HG03521 (cell line): Measurements from ENCODE around the gene SUPV3L1.

Experiments used
- ATAC-seq: cut with Tn5 transposase; IDR thresholded peaks from one replicate; pipeline ENCODE4 v1.9.1; 2021; ENCODE audit warnings: mild to moderate bottlenecking, moderate library complexity; ENCODE audit not compliant: unreplicated experiment

SUPV3L1 gene

DNA sequence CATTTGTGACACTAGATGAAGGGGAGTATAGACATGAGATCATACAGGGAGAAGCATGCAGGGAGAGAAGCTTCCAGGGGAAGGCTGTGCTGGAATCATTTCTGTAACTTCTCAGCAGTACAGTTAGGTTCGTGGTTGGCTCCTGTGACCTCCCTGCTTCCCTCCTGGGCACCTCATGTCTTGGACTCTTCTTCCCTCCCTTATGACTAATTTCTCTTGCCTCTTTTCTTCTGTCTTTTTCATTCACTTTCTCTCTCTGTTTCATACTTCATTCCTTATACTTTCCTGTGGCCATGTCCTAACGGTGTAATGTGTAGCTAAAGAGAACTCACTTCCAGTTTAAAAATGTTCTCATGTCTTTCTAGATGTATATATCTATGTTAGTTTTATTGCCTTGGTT is 21.0 kb downstream of the SUPV3L1 start:
- no peak for ATAC-seq

DNA sequence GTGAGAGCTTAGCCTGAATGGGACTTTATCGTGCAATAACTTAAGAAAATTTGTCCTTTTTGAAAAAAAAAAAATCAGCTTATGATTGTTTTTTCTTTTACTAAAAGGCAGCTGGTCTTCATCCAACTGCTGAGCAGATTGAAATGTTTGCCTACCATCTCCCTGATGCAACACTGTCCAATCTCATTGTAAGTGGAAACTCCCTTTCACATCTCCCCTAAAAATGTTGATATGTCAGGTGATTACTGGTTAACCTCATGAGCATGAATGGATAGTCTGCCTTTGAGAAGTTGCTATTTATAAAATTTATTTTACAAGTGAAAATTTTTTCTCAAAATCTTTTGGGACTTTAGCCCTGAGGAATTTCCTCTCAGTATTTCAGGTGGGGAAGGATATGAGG is 22.3 kb downstream of the SUPV3L1 start:
- ATAC-seq, result no peak

DNA sequence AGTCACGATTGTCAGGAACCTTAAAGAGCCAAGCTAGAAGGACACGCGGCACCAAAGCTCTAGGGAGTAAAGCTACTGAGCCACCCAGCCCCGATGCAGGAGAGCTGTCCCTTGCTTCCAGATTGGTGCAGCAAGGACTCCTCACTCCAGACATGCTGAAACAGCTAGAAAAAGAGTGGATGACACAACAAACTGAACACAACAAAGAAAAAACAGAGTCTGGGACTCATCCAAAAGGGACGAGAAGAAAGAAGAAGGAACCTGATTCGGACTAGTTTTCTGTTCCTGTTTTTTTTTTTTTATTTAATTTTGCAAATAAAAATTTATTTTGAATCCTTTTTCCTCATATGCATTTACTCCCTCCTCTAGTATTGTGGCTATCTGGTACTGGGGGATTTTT is 28.7 kb downstream of the SUPV3L1 start:
- no peak for ATAC-seq

DNA sequence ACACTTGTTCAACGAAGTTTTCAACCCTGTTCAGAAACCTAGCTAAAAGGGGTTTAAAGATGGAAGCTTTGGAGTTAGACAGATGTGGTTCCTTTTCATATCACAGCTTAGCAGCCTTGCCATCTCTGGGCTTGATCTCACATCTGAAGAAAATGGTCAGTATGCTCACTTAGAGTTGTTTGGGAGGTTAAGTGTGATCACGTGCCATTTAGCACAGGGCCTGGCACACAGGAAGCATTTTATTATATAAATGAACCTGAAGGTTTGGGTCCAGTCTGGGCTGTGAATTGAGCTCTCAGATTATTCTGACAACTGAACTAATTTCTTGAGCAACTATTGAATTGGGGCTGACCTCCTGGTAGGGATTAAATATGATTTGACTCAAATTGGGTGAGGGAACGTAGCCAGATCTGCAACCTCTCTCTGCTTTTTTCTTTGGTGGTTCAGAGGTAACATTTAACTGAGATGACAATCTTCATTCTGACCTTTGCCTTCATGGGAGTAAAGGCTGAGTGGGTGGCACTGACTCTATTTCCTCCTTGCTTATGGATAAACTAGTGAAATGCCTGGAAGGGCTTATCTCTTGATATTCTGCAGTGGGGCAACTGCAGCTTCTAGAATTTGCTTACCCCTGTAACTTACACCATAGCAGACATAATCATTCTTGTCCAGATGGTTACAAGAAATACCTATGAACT is 29.9 kb downstream of the SUPV3L1 start:
- ATAC-seq, result no peak

DNA sequence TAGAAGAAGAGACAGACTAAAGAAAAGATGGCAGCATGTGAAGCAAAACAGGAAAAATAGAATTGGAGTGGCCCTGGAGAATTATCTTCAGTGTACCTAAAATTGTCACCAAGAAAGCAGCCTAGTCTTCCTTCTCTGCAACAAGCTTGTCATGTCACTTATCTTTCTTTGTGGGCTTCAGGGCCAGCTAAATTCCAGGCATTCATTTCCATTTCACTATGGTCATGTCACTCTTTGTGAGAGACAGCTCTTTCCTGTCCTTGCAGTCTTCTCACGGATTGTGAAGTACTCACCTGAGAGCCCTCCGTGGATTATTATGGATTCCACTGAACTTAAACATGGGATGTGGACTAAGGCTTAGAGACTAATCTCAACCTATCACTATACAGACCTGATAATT is 31.1 kb downstream of the SUPV3L1 start:
- ATAC-seq, result no peak

DNA sequence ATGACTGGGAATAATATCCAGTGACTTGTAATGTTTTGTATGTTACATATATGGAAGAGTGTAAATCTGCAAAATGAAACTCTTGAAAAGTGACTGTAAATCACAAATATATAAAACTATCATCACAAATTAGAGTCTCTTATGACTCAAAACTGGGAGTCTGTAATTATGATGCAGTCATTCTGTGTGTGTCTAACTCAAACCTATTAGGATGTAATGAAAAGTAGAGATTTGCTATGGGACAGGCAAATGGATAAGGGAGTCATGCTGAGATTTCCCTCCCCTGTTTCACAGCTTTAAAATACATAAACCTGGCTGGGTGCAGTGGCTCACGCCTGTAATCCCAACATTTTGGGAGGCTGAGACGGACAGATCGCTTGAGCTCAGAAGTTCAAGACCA is 31.5 kb downstream of the SUPV3L1 start:
- no peak for ATAC-seq

DNA sequence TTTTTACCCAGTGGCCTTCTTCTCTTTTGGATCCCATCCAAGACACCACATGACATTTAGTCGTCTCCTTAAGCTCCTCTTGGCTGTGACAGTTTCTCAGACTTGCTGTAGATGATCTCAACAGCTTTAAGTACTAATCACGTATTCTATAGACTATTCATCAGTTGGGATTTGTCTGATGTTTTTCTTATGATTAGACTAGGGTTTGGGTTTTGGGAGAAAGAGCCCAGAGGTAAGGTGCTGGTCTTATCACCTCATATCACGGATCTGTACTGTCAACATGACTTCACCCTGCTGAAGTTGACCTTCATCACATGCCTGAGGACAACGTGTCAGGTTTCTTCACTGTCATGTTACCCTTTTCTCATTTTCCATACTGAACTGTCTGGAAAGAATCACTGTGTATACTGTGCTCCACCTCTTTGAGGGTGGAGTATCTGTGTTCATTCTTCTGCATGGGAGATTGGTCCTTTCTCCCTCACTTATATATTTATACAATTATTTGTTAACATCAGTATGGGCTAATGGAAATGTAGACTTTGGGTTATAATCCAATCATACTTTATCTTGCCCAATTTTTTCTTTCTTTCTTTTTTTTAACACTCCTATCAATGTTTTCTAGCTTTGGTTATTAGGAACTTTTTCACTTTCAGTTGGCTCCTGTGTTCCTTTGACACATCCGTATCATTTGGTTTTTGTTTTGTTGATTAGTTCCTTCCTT is 33.7 kb downstream of the SUPV3L1 start:
- no peak for ATAC-seq

DNA sequence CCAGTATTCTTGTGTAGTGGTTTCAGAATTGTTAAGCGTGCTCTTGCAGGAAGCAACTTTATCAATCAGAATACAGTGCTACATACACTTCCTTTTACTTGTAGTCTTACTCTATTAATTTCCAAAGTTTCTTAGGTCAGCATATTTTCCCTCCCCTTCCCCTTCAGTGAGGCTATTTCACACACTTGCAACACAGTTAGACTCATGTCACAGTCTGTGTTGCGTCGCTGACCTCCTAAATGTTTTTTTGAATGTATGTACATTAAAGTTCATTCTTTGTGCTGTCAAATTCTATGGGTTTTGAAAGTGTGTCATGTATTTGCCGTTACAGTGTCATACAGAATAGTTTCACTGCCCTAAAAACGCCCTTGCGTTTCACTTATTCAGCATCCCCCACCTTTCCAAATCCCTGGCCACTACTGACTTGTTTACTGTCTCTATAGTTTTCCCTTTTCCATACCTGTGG is 34.7 kb downstream of the SUPV3L1 start:
- no peak for ATAC-seq

DNA sequence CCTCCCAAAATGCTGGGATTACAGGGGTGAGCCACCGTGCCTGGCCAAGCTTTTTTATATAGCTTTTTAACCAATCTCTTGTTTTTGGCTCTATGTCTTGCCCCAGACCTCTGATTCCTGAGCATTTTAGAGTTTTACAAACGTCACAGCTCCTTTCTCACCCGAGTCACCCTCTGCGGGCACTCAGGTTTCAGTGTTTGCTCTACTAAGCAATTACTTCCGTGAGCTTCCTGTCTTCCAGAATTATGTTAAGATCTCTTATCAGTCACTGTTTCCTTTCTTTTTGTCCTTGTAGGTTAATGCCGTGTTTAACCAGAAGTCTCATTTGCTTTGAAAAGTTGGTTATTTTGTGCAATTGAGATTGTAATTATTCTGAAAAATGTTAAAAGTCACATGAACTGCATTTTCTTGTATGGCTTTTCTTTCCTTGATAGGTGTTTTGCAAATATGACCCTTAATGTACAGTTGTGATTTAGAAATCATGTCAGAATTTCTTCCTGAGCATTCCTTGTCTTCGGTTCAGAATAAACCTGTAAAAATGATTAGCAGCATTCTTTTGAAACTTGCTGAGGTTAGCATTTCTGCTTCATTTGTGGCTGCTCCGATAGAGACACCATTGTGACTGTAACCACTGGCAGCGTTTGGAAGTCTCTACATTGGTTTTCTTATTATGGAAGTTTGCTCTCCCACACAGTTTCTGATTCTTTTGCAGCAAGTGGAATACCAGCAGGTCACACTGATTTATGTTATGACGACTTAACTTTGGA is 35.6 kb downstream of the SUPV3L1 start:
- no peak for ATAC-seq

DNA sequence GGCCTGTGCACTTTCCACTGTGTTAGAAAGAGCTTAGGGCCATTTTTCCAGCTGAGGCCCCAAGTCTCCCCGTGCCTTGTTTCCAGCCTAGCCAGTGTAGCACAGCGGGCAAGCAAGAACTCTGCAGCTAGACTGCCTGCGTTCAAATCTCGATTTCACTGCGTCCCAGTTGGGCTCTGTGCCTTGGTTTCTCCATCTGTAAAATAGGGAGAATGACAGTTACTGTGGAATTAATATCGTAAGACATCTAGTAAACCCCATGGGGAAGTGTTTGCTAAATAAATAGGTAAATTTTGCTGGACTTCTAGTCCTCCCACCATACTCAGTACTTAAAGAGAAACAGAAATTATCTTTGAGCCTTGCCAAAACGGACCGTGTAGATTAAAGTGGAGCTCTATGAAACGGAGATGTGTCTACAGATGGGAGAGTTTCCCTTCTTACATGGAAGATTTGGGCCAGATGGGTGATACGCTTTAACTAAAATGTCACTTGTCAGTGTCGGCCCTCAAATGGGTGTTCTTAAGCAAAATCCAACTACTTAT is 36.6 kb downstream of the SUPV3L1 start:
- ATAC-seq, result no peak

DNA sequence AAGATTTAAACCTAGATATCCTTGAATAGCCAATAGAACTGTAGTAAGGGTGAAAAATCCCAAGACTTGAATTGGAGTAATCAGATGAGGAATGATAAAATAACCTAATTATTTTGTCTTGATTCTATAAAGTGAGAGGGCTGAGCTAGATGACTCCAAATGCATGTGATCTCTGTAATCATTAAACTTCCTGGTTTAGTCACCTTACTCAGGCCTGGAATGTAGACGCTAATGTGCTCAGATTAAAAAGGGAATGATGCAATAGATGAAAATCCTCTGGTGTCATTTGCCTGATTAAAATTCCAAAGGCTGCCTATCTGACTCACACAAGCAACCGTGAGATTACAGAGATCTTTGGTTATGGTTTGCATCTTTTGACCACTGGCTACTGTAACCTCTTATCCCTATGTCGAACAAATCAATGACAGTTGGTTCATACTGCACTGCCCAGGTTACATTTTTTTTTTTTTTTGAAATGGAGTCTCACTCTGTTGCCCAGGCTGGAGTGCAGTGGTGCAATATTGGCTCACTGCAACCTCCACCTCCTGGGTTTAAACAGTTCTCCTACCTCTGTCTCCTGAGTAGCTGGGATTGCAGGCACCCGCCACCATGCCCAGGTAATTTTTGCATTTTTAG is 37.2 kb downstream of the SUPV3L1 start:
- ATAC-seq, result no peak

DNA sequence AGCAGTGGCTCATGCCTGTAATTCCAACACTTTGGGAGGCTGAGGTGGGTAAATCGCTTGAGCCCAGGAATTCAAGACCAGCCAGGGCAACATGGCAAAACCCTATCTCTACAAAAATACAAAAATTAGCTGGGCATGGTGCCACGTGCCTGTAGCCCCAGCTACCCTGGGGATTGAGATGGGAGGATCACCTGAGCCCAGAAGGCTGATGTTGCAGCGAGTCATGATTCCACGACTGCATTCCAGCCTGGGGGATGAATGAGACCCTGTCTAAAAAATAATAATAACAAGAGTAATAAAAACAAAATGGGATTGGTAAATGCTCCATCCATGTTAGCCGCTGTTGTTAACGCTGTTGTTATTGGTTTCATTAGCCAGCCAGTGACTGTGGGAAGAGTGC is 38.8 kb downstream of the SUPV3L1 start:
- ATAC-seq, result no peak

DNA sequence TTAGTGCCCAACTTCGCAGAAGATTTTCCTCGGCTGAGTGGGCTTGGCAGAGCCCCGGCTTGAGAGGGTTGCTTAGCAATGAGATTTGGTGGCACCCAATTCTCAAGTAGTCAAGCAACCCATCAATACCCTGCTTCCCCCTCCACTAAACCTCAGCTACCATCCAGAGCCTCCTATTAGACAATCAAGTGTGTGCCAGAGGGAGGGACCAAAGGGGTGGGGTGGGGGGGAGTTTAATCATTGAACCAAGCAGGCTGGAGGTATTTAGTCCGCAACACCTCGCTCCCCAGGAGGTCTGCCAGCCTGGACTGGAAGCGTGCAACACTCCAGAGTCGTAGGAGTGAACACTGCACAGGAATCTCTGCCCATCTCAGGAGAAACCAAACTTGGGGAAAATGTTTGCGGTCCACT is 40.0 kb downstream of the SUPV3L1 start, which contains the start of gene HKDC1:
HKDC1 (plus strand) TSS at position 292 of the 411 bp plus-strand sequence; CDS start at position 396, 104 bp downstream.
- ATAC-seq, result no peak

DNA sequence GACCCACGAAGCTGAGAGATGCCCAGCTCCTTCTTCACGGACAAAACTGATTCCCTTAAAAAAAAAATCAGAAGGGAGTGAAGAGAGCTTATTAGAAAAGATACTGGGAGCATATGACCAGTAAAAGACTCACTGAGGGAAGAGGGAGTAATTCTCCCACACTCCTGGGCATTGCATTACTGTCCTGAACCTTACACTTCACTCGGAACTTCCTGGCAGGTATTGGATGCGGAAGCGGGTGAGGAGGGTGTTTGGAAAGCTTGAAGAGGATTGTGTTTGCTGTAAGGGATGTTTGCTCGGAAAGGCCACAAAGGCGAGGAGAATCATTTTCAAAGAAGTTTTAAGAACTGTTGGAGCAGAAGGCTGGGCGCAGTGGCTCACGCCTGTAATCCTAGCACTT is 40.5 kb downstream of the SUPV3L1 start:
- no peak for ATAC-seq

DNA sequence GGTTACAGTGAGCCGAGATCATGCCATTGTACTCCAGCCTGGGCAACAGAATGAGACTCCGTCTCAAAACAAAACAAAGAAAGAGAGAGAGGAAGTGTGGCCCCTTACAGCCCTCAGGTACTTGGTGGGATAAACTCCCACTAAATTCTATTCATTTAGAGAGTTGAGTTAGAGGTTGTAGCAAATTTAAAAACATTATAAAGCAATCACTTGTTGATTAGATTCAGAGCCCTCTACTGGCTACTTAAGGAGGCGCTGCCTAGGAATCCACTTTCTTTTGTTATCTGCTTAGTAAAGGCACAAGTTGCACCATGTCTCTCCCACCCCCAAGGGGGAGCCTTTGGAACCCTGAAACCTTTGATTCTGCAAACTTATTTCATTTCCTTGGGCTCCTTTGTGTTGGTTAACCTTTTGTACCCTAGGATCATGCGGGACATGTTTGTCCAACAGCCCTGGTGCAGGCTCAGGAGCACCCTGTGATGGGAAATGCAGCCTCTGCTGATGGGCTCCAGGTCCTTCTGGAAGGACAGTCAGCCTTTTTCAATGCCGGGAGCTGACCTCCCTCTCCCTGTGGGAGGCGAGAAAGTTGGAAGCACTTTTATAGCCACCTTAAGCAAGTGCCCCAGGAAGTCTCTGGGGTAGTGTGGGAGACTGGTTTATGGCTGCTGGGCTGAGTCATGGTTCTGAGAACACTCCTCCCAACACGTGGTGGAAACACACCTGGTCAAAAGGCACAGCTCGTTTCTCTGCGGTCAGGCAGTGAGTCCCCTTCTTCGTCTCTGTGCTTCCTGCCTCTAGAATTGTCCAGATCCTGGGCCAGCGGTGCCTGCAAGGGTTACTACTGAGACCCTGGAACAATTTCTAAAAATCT is 42.4 kb downstream of the SUPV3L1 start:
- peak; percentile 96 for ATAC-seq

DNA sequence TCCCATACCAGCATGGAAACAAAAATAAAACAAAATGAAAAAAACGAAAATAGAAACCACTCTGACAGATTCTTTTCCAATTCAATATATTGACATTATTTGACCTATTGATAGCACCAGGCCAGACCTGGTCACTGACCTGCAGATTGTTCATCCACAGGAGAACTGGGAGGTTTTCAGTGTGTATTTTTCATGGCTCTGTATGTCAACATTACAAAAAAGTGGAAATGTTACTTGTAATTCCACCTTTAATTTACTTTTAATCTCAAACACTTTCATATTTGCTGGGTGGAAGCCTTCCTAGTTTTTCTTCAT is 43.0 kb downstream of the SUPV3L1 start:
- ATAC-seq, result no peak

DNA sequence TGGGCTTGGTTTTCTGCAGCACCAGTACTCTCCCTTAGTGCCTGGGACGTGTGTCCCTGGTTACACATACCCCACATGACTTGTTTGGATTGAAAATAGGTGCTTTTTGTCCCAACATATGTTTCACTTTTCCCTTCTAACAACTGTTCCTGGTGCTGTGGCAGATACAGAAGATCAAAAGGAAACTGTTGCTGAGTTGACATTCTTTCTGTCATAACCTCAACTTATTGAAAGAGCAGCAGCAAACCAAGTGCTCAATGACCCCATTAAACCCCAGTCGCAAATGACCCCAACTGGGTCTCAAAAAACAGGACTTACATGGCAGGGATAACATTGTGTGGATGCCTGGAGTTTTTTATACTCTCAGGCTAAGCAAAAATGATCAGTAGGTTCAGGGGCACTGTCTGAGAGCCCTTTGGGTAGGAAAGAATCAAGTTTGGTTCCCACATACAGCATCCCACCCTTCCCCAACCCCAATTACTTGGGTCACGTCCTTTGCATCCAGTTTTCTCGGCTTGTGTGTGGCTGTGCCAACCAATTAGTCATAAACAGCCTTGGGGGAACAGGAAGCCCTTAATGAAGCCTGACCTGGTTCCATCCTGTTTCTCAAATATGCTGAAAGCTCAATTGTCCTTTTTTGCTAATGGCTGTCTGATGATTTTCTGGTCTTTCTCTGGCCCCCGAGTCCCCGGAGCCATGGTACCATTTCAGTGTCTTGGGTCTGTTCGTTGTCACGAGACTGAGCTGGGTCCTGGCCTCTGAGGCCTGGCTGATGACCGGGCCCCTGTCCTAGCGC is 45.0 kb downstream of the SUPV3L1 start:
- ATAC-seq, result no peak

DNA sequence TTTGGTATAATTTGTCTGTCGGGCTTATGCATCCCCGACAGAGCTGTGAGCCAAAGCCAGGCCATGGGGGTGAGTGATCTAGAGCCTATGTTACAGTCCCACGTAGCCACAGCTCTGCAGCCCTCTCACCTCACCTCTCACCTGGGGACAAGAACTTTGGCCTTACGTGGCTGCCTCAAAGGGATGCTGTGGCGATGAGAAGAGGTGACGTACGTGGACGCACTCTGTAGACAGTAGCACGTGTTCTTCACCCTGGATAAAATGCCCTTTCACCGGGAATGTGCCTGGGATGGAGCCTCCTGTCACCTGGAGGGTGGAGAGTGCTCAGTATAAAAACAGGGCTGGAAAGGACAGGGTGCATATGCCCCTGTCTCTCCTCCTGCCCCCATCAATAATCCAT is 45.6 kb downstream of the SUPV3L1 start:
- ATAC-seq, result no peak

DNA sequence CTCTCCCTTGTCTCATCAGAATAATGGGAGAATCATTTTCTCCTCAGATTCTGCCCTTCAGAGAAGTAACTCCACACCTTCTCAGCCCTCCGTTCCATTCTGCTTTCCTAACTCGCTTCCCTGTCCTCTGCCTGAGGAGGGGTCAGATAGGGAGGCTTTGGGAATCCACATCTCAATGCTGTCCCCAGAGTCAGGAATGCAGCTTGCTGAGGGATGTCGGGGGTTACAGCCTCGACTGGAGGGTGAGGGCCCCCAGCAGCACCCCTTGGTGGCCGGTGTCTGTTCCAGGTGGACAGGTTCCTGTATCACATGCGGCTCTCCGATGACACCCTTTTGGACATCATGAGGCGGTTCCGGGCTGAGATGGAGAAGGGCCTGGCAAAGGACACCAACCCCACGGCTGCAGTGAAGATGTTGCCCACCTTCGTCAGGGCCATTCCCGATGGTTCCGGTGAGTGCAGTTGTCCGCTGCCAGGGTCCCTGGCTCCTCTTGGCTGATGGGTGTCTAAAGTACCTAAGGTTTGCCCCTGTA is 47.0 kb downstream of the SUPV3L1 start:
- ATAC-seq, result no peak
